Measurements from ENCODE around the gene MAP3K2. TPM values are rescaled to one million over a fixed set of nuclear protein-coding genes. Genes with fewer than 3 reads are reported as not detected.

Gene MAP3K2
- total RNA-seq, 2 donors from 2014 or later, result 61.6 to 63.8 TPM

DNA sequence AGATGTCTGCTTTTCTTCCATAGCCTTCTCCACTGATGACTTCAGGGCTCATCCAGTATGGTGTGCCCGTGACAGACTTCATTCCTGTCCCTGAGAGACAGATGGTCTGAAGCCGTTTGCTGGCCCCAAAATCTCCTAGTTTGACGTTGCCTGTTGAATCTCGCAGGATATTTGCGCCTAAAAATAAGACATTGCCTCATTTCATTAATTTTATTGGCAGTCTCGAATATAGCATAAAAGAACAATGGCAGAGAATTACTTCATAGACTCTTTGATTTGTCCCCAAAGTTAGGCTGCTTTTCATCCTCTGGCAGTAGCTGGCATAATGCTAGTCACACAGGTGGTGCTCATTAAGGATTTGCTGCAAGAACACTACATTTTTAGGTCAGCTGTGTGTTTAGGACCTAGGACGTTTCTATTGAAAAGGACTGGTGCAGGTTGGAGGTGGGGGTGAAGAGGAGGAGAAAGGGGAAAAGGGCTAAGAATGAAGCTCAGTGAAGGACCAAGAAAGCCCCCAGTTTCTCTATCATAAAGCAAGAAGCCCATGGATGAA lies 79.1 kb downstream of the MAP3K2 start:
- H3K9me3 ChIP-seq, result no peaks in the 10 kb centered on the region
- no peak for TF ChIP-seq POLR2AphosphoS5 (IDR thresholded peaks at IDR 0.05)
- no peak for TF ChIP-seq POLR2A (IDR thresholded peaks at IDR 0.05)
- TF ChIP-seq, protein P1, sequence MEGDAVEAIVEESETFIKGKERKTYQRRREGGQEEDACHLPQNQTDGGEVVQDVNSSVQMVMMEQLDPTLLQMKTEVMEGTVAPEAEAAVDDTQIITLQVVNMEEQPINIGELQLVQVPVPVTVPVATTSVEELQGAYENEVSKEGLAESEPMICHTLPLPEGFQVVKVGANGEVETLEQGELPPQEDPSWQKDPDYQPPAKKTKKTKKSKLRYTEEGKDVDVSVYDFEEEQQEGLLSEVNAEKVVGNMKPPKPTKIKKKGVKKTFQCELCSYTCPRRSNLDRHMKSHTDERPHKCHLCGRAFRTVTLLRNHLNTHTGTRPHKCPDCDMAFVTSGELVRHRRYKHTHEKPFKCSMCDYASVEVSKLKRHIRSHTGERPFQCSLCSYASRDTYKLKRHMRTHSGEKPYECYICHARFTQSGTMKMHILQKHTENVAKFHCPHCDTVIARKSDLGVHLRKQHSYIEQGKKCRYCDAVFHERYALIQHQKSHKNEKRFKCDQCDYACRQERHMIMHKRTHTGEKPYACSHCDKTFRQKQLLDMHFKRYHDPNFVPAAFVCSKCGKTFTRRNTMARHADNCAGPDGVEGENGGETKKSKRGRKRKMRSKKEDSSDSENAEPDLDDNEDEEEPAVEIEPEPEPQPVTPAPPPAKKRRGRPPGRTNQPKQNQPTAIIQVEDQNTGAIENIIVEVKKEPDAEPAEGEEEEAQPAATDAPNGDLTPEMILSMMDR (IDR thresholded peaks at IDR 0.05), result no peak
- no peaks in the 10 kb centered on the region for H3K4me1 ChIP-seq (replicated peaks)
- H3K36me3 ChIP-seq, result no peaks in the 10 kb centered on the region
- no peaks in the 10 kb centered on the region for H3K27me3 ChIP-seq (replicated peaks; ENCODE audit: insufficient read depth)
- no peak overlapping the region for H3K27ac ChIP-seq
- no peak for DNase-seq (ENCODE audit: low spot score)
- intact Hi-C loops (cut with DNase I), result no loop called here
- 82% methylated on average over 7 of the region's 7 CpGs for WGBS
- H3K4me3 ChIP-seq, result no peak overlapping the region

DNA sequence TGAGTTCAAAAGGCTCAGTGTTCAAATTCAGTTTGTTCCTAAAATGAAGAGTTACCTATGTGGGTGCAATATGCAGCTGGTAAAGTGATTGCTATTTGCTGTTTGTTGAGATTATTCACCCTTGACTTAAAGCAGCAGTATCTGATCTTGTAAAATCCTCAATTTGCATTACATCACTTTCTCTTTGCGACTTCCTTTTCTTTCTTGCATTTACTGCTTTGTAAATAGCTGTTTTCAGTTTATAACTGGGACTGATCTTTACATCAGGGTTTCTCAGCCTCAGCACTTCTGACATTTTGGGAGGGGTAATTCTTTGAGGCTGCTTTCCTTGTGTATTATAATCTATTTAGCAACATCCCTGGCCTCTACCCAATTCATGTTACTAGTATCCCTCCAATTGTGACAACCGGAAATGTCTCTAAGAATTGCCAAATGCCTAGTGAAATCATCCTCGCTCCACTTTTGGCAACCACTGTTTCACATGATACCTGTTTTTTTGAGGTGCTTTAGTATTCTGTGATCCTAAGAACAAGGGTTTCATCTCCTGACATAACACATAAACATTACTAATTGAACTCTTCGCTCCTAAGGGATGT lies 81.7 kb downstream of the MAP3K2 start:
- no peak for DNase-seq (ENCODE audit: low spot score)
- Histone ChIP-seq H3K4me3 (no peak overlapping the region), H3K9me3 (no peaks in the 10 kb centered on the region), H3K4me1 (replicated peaks) (no peaks in the 10 kb centered on the region), H3K27ac (no peak overlapping the region), H3K27me3 (replicated peaks; ENCODE audit: insufficient read depth) (no peaks in the 10 kb centered on the region), H3K36me3 (no peaks in the 10 kb centered on the region)
- intact Hi-C loops (cut with DNase I), result no loop called here
- no peak for TF ChIP-seq POLR2A (IDR thresholded peaks at IDR 0.05)
- TF ChIP-seq, protein P1 (IDR thresholded peaks at IDR 0.05), result no peak
- TF ChIP-seq POLR2AphosphoS5 (IDR thresholded peaks at IDR 0.05), result no peak
- WGBS, result 57% methylated on average over 4 of the region's 4 CpGs

DNA sequence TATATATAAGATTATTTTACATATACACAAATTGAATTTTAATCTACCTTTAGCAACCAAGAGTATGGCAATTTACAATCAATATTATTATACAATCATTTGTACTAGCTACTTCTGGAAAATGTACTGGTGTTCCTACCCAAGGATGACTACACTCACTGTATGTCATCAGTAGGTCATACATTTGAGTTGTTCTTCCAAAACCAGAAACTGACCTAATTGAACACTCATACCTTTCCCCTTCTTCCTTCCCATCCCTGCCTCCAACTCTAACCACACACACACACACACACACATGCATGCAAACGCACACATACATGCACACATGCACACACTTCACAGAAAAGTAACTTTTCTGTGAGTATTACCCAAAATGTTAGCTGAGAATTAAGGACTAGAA lies 85.6 kb downstream of the MAP3K2 start:
- no peaks in the 10 kb centered on the region for H3K9me3 ChIP-seq
- no peaks in the 10 kb centered on the region for H3K4me1 ChIP-seq (replicated peaks)
- no peak for DNase-seq (ENCODE audit: low spot score)
- TF ChIP-seq, protein P1 (IDR thresholded peaks at IDR 0.05), result no peak
- WGBS, result 93% methylated on average over 1 of the region's 1 CpG
- no peaks in the 10 kb centered on the region for H3K27me3 ChIP-seq (replicated peaks; ENCODE audit: insufficient read depth)
- H3K4me3 ChIP-seq, result no peak overlapping the region
- no peak overlapping the region for H3K27ac ChIP-seq
- no peaks in the 10 kb centered on the region for H3K36me3 ChIP-seq
- intact Hi-C loops (cut with DNase I), result no loop called here

DNA sequence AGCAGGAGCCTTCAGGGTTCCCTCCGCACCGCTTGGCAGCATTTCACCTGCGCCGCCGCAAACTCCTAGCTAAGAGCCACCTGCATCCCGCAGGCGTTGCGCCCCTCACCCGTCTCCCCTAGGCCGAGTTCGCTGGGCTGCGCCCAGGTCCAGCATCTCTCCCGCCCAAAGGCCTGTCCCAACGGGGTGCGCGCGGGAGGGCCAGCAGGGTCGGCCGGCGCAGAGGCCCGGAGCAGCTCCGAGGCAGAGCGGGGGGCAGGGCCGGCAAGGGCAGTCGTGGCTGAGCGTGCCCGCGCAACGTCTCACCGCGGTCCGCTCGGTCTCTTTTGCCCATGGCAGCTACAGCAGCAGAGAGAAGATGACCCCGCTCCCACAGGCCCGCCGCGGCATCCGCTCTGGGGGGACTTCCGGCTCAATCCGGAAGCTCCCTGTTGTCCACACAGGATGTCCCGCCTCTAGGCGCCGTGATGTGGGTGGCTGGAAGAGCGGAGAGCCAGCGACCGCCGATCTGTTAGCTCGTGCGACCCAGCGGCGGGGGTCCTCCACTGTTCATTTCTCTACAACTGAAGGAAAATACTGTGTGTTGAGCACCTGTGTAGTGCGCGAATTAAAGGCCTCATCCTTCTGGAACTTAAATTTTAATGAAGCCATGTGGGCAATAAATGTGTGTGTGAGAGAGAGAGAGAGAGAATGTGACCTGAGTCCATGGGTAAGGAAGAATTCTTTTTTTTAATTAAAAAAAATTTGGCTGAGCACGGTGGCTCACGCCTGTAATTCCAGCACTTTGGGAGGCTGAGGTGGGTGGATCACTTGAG lies 93.8 kb downstream of the MAP3K2 start, which contains the start of gene ERCC3:
Gene ERCC3, minus strand, starts transcription at position 397 of the 815 bp plus-strand sequence. Its CDS starts 63 bp downstream, at position 334.
- TF ChIP-seq POLR2A (IDR thresholded peaks at IDR 0.05), result no peak
- TF ChIP-seq POLR2AphosphoS5 (IDR thresholded peaks at IDR 0.05), result peak; percentile 67
- TF ChIP-seq, protein P1 (IDR thresholded peaks at IDR 0.05), result no peak
- Histone ChIP-seq H3K36me3 (peaks cover 10 to 21% of the 10 kb centered on the region in 2 donors), H3K4me3 (peak within 1 kb of the TSS; percentile 65 to 89), H3K4me1 (replicated peaks) (peaks cover 3% of the 10 kb centered on the region), H3K27me3 (replicated peaks; ENCODE audit: insufficient read depth) (no peaks in the 10 kb centered on the region), H3K27ac (peak within 1 kb of the TSS; percentile 42 to 77), H3K9me3 (no peaks in the 10 kb centered on the region)
- intact Hi-C loops (cut with DNase I), result loop anchor here (2.0 kb wide), 1 partner anchor 227 kb away; no protein-coding TSS in a partner anchor
- WGBS, result 0% methylated on average over 48 of the region's 55 CpGs
- peak; percentile 63 for DNase-seq (ENCODE audit: low spot score)

Data from prostate gland (tissue), 2 donors.